ENCODE results near the gene HBM. TPM values are rescaled to one million over a fixed set of nuclear protein-coding genes. Genes with fewer than 3 reads are reported as not detected.

Gene HBM
- total RNA-seq, 1 experiment from 2014 or later, result not detected

DNA sequence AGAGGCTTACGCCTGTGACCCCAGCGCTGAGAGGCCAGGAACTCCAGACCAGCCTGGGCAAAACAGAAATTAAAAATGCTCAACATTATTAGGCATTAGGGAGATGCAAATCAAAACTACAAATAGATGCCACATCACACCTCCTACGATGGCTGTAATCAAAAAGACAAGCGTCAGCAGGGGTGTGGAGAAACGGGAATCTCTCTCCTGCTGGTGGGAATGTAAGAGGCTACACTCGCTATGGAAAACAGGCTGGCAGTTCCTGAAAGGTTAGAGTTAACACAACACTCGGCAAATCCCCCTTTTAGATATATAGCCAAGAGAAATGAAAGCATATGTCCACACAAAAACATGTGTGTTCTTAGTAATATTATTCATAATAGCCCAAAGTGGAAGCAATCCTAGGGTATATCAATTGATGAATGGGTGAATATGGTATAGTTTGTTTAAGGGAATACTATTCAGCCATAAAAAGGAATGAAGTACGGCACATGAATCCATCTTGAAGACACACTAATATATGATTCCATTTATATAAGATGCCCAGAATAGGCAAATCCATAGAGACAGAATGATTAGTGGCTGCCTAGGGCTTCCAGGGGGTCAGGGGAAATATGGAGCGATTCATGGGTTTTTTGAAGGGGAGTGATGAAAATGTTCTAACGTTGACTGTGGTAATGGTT is 25.5 kb upstream of the HBM start:
- Histone ChIP-seq H3K27me3 (replicated peaks; ENCODE audit: control insufficient read depth, insufficient read depth, low read length) (no peaks in the 10 kb centered on the region; the same call in 1 of the 2 replicates), H3K4me3 (ENCODE audit: low read depth, low read length) (no peak overlapping the region), H3K36me3 (ENCODE audit: control insufficient read depth, insufficient read depth, low read length) (no peaks in the 10 kb centered on the region), H3K9me3 (no peaks in the 10 kb centered on the region), H3K4me1 (no peaks in the 10 kb centered on the region)
- TF ChIP-seq, protein P1, sequence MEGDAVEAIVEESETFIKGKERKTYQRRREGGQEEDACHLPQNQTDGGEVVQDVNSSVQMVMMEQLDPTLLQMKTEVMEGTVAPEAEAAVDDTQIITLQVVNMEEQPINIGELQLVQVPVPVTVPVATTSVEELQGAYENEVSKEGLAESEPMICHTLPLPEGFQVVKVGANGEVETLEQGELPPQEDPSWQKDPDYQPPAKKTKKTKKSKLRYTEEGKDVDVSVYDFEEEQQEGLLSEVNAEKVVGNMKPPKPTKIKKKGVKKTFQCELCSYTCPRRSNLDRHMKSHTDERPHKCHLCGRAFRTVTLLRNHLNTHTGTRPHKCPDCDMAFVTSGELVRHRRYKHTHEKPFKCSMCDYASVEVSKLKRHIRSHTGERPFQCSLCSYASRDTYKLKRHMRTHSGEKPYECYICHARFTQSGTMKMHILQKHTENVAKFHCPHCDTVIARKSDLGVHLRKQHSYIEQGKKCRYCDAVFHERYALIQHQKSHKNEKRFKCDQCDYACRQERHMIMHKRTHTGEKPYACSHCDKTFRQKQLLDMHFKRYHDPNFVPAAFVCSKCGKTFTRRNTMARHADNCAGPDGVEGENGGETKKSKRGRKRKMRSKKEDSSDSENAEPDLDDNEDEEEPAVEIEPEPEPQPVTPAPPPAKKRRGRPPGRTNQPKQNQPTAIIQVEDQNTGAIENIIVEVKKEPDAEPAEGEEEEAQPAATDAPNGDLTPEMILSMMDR (IDR thresholded peaks at IDR 0.05; ENCODE audit: insufficient read depth in 1 of 2, low read depth in 1 of 2, low read length in 1 of 2, severe bottlenecking in 1 of 2, unreplicated experiment in 1 of 2), result no peak
- no TSS peak for BruUV-seq (replicated peaks)
- ChIA-PET CTCF (no interaction called here), POLR2A (no interaction called here)
- H3K27ac Mint-ChIP-seq (ENCODE audit: unreplicated experiment), result no peak overlapping the region
- H3K36me3 Mint-ChIP-seq (ENCODE audit: insufficient read depth, unreplicated experiment), result peaks cover 12% of the 10 kb centered on the region
- H3K4me3 Mint-ChIP-seq (ENCODE audit: unreplicated experiment), result no peak overlapping the region
- intact Hi-C loops (cut with micrococcal nuclease; ENCODE audit: unreplicated experiment), result no loop called here
- H3K4me1 Mint-ChIP-seq (ENCODE audit: low read depth, unreplicated experiment), result no peaks in the 10 kb centered on the region
- H3K9me3 Mint-ChIP-seq (ENCODE audit: unreplicated experiment), result no peaks in the 10 kb centered on the region
- no peak for DNase-seq
- H3K27me3 Mint-ChIP-seq (ENCODE audit: insufficient read depth, unreplicated experiment), result no peaks in the 10 kb centered on the region

DNA sequence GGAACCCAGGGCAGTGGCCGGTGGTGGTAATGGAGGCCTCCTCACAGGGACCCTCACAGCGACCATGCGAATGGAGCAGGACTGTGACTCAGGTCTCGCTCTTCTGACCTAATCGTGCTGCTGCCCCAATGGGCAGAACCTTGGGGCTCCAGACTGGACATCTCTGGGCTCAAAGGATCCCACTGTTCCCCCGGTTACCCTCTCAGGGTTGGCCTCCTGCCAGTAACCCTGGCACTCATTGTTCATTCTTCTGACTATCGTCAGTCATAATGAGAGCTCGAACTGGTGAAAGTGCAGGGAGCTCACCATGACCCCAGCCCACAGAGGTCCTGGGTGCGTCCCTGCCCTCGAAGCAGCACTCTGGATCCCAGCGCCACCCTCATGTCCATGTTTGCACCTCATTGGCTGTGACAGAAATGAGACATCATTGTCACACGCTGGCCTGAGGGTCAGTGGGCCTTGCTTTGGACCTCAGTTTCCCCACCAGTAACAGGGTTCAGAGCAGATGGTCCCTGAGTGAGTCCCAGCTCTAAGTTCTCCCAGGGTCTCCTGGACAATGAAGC is 23.3 kb upstream of the HBM start:
- TF ChIP-seq, protein P1 (IDR thresholded peaks at IDR 0.05; ENCODE audit: insufficient read depth in 1 of 2, low read depth in 1 of 2, low read length in 1 of 2, severe bottlenecking in 1 of 2, unreplicated experiment in 1 of 2), result no peak
- no peaks in the 10 kb centered on the region for H3K9me3 ChIP-seq
- intact Hi-C loops (cut with micrococcal nuclease; ENCODE audit: unreplicated experiment), result no loop called here
- Mint-ChIP-seq H3K9me3 (ENCODE audit: unreplicated experiment) (no peaks in the 10 kb centered on the region), H3K4me3 (ENCODE audit: unreplicated experiment) (no peak overlapping the region), H3K27ac (ENCODE audit: unreplicated experiment) (no peak overlapping the region), H3K4me1 (ENCODE audit: low read depth, unreplicated experiment) (peaks cover 5% of the 10 kb centered on the region), H3K27me3 (ENCODE audit: insufficient read depth, unreplicated experiment) (no peaks in the 10 kb centered on the region), H3K36me3 (ENCODE audit: insufficient read depth, unreplicated experiment) (peaks cover 12% of the 10 kb centered on the region)
- DNase-seq, result no peak
- POLR2A ChIA-PET, result no interaction called here
- H3K27me3 ChIP-seq (replicated peaks; ENCODE audit: control insufficient read depth, insufficient read depth, low read length), result no peaks in the 10 kb centered on the region; the same call in 1 of the 2 replicates
- H3K36me3 ChIP-seq (ENCODE audit: control insufficient read depth, insufficient read depth, low read length), result no peaks in the 10 kb centered on the region
- CTCF ChIA-PET, result no interaction called here
- no TSS peak for BruUV-seq (replicated peaks)
- H3K4me1 ChIP-seq, result 0 out of 2 replicates have a peak, but pooled peaks cover 5% of the 10 kb centered on the region
- H3K4me3 ChIP-seq (ENCODE audit: low read depth, low read length), result no peak overlapping the region

DNA sequence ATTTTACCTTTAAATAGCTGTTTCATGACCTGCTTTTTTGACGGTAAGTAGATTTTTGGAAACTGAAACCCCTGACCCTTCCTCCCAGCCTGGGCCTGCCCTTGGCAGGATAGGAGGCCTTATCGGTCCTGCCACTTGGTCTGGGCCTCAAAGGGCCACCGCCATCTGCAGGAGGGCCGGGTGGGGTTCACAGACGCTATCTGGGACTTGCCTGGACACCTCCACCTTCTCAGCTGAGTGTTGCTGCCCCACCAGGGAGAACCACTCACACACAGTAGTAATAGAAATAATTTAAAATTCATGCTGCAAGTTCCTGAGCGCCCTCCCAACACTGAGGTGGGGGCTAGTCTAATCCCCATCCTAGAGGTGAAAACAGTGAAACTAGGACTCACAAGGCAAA is 22.7 kb upstream of the HBM start:
- no peak overlapping the region for H3K4me3 Mint-ChIP-seq (ENCODE audit: unreplicated experiment)
- no TSS peak for BruUV-seq (replicated peaks)
- no peak for DNase-seq

More for the DNA sequence above, 22.7 kb upstream of the HBM start:
- TF ChIP-seq, protein P1 (IDR thresholded peaks at IDR 0.05; ENCODE audit: insufficient read depth in 1 of 2, low read depth in 1 of 2, low read length in 1 of 2, severe bottlenecking in 1 of 2, unreplicated experiment in 1 of 2), result no peak
- Histone ChIP-seq H3K36me3 (ENCODE audit: control insufficient read depth, insufficient read depth, low read length) (no peaks in the 10 kb centered on the region), H3K4me1 (0 out of 2 replicates have a peak, but pooled peaks cover 5% of the 10 kb centered on the region), H3K4me3 (ENCODE audit: low read depth, low read length) (no peak overlapping the region), H3K27me3 (replicated peaks; ENCODE audit: control insufficient read depth, insufficient read depth, low read length) (no peaks in the 10 kb centered on the region; the same call in 1 of the 2 replicates), H3K9me3 (no peaks in the 10 kb centered on the region)
- CTCF ChIA-PET, result no interaction called here
- Mint-ChIP-seq H3K27ac (ENCODE audit: unreplicated experiment) (no peak overlapping the region), H3K9me3 (ENCODE audit: unreplicated experiment) (no peaks in the 10 kb centered on the region), H3K27me3 (ENCODE audit: insufficient read depth, unreplicated experiment) (no peaks in the 10 kb centered on the region), H3K4me1 (ENCODE audit: low read depth, unreplicated experiment) (peaks cover 5% of the 10 kb centered on the region), H3K36me3 (ENCODE audit: insufficient read depth, unreplicated experiment) (peaks cover 8% of the 10 kb centered on the region)
- POLR2A ChIA-PET, result no interaction called here
- intact Hi-C loops (cut with micrococcal nuclease; ENCODE audit: unreplicated experiment), result no loop called here

Data from Caco-2 (cell line).